Smooth muscle cell of bladder (primary cell): ENCODE results near the gene MAPK7. TPM values are rescaled to one million over a fixed set of nuclear protein-coding genes. Genes with fewer than 3 reads are reported as not detected.

Experiments
- total RNA-seq: library from RNA; depleted of rRNA; stranded (reverse); fragments of >200 nt; gene quantifications from 2 replicates; pipeline ENCODE4 v1.2.3, GENCODE V29; 2014

MAPK7 gene
- 9.1 and 12.4 TPM in 2 replicates for total RNA-seq

DNA sequence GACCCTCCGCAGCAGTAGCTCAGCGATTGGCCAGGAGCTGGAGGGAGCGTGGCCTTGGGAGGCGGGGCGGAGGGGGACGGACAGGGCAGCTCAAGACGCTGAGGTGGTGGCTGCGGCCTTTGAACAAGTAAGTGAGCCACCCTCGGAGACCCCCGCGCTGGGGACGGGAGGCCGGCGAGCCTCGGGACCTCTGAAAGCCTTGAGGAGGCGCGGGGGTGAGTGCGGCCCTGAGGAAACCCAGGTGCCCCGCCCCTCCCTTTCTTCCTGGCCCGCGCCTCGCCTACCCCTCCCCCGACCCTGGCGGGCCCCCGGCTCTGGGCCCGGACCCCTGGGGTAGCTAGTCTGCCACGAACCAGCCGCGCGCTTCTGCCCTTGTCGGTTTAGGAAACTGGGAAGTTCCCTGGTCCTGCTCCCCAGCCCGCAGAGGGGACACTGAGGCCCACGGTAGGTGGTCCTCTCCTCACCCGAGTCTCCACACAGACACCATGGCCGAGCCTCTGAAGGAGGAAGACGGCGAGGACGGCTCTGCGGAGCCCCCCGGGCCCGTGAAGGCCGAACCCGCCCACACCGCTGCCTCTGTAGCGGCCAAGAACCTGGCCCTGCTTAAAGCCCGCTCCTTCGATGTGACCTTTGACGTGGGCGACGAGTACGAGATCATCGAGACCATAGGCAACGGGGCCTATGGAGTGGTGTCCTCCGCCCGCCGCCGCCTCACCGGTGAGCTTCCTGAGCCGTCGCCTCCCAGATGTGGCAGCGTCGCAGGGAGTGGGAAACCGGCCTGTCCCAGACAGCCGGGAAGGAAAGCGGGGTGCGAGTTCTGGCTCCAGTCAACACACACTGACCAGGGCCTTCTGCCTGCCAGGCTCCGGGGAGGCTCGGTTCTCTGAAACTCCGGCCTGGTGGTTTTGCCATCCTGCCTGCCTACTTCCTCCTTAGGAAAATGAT, at the start of gene MAPK7:
MAPK7 (plus strand) TSS at position 83 of the 945 bp plus-strand sequence; CDS start at position 486, 403 bp downstream.

GRCh38 chr17:19362277-19363113, 15.8 kb upstream of the MAPK7 start, which contains the start of gene B9D1:
B9D1 (minus strand) TSS chr17:19362723; CDS start chr17:19362569, 154 bp downstream.

GRCh38 chr17:19386974-19387920, 8.9 kb downstream of the MAPK7 start, which contains the start of gene MFAP4:
MFAP4 (minus strand) TSS chr17:19387190; CDS start chr17:19387155, 35 bp downstream.

DNA sequence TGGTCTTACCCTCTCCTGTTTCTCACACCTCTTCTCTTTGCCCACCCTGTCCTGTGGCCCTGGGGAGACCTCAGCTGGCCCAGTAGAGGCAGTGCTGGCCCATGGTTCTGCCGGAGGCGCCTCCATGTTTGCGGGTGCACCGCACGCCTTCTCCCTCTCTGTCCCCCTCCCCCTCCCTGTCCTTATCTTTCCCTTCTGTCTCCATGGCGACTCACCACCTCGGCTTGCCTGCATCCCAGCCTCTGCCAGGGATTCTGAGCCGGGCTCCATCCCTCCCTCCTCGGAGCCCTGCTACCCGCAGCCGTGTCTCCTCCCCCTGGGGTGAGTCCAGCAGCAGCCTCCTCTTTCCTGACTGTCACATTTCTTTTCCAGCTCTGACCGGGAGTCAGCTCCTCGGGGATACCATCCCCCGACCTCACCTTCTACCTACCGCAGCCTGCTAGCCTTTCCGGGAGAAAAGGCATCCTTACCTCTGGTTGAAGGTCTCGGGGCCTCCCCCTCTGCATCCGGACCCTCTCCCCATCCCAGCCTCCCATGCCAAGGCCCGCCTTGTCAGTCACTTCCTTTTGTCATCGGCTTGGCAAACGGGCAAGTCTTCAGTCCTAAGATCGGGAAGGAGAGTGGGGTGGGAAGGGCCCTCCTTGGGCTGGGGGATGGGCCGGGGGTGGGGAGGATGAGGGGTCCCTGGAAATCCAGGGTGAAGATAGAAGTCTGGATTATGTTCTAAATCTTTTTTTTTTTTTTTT, 32.8 kb downstream of the MAPK7 start, which contains the start of gene RNF112:
RNF112 (plus strand) TSS at position 358 of the 746 bp plus-strand sequence; CDS start at position 535, 177 bp downstream.

Other genes starting within 250 kb of the MAPK7 start
- 19.5 and 22.3 TPM in 2 replicates for gene EPN2, start 141.1 kb upstream of the MAPK7 start, total RNA-seq
- gene B9D1, start 15.8 kb upstream of the MAPK7 start, total RNA-seq: 48.0 and 63.6 TPM in 2 replicates
- gene MFAP4, start 8.7 kb downstream of the MAPK7 start, total RNA-seq: 26.3 and 33.5 TPM in 2 replicates
- 5.1 and 6.1 TPM in 2 replicates for gene RNF112, start 32.7 kb downstream of the MAPK7 start, total RNA-seq
- gene SLC47A1, start 155.4 kb downstream of the MAPK7 start, total RNA-seq: 1.6 and 1.7 TPM in 2 replicates